HL-60 (cell line): Measurements from ENCODE around the gene FAM170B.

Experiments used
- GABPA ChIP-seq: IDR thresholded peaks from 2 replicates; pipeline ENCODE4 v1.6.1; 2012; ENCODE audit warnings: low read depth
- TF ChIP-seq, protein P1 (sequence below): IDR thresholded peaks from one replicate; pipeline ENCODE4 v1.5.1; 2011; ENCODE audit warnings: low read length, control low read depth, inconsistent platforms; ENCODE audit not compliant: insufficient read depth

DNA sequence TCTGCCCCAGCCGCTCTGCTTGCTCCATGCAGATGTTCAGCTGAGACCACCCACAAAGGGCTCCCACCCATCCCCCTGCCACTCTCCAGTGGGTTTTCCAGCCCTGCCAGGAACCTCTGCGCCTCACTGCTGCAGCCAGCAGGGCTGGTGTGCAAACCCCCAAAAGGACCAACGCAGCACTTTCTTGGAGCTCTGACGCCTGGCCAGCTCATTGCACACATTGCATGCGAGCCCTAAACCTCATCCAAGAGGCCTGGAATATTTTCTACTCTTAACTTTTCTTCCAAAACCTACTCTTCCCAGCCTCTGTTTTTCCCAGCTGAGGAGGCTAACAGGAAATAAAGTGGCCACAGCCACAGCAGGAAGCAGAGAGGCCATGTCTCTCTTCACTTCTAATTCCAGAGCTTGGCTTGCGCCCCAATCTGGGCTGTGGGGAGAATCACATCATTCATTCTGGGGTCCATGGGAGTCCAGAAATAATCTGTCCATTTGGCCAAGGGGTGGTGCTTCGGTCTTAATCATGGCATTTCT is 4.6 kb upstream of the FAM170B start:
- TF ChIP-seq, protein P1, sequence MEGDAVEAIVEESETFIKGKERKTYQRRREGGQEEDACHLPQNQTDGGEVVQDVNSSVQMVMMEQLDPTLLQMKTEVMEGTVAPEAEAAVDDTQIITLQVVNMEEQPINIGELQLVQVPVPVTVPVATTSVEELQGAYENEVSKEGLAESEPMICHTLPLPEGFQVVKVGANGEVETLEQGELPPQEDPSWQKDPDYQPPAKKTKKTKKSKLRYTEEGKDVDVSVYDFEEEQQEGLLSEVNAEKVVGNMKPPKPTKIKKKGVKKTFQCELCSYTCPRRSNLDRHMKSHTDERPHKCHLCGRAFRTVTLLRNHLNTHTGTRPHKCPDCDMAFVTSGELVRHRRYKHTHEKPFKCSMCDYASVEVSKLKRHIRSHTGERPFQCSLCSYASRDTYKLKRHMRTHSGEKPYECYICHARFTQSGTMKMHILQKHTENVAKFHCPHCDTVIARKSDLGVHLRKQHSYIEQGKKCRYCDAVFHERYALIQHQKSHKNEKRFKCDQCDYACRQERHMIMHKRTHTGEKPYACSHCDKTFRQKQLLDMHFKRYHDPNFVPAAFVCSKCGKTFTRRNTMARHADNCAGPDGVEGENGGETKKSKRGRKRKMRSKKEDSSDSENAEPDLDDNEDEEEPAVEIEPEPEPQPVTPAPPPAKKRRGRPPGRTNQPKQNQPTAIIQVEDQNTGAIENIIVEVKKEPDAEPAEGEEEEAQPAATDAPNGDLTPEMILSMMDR: no peak
- no peak for TF ChIP-seq GABPA
